Stromal cell of bone marrow (primary cell): ENCODE measurements around the gene ADAM12.

Experiments used
- DNase-seq: peaks from one replicate; pipeline ENCODE4 v3.0.0-alpha.2; 2012; ENCODE audit warnings: low read depth

Gene ADAM12

GRCh38 chr10:126081841-126082466 lies 306.3 kb downstream of the ADAM12 start:
- no peak for DNase-seq

GRCh38 chr10:126080879-126081411 lies 307.3 kb downstream of the ADAM12 start:
- peak; percentile 75 for DNase-seq

- DNase-seq = no peak
Observed at GRCh38 chr10:126080291-126080825, 307.9 kb downstream of the ADAM12 start.

- DNase-seq = no peak
Observed at GRCh38 chr10:126075009-126075408, 313.3 kb downstream of the ADAM12 start.

GRCh38 chr10:126074291-126074690 lies 314.0 kb downstream of the ADAM12 start:
- DNase-seq = no peak

- DNase-seq = no peak
Observed at GRCh38 chr10:126073606-126074005, 314.7 kb downstream of the ADAM12 start.

GRCh38 chr10:126072622-126073021 lies 315.7 kb downstream of the ADAM12 start:
- DNase-seq = no peak

GRCh38 chr10:126070476-126071215 lies 317.6 kb downstream of the ADAM12 start:
- no peak for DNase-seq

GRCh38 chr10:126068322-126068721 lies 320.0 kb downstream of the ADAM12 start:
- DNase-seq = no peak

GRCh38 chr10:126066456-126066855 lies 321.8 kb downstream of the ADAM12 start:
- DNase-seq = no peak

- no peak for DNase-seq
Observed at GRCh38 chr10:126065751-126066377, 322.4 kb downstream of the ADAM12 start.

- no peak for DNase-seq
Observed at GRCh38 chr10:126064512-126064911, 323.8 kb downstream of the ADAM12 start.

GRCh38 chr10:126063353-126063791 lies 324.9 kb downstream of the ADAM12 start:
- peak; percentile 83 for DNase-seq

GRCh38 chr10:126062131-126063032 lies 325.9 kb downstream of the ADAM12 start:
- DNase-seq = peak; percentile 99

GRCh38 chr10:126061526-126061925 lies 326.8 kb downstream of the ADAM12 start:
- no peak for DNase-seq

- peak; percentile 76 for DNase-seq
Observed at GRCh38 chr10:126060261-126060931, 327.9 kb downstream of the ADAM12 start.

- peak; percentile 63 for DNase-seq
Observed at GRCh38 chr10:126059076-126059826, 329.0 kb downstream of the ADAM12 start.

GRCh38 chr10:126058507-126058906 lies 329.8 kb downstream of the ADAM12 start:
- DNase-seq = no peak

- DNase-seq = no peak
Observed at GRCh38 chr10:126058104-126058503, 330.2 kb downstream of the ADAM12 start.

GRCh38 chr10:126057494-126057893 lies 330.8 kb downstream of the ADAM12 start:
- no peak for DNase-seq
